ENCODE results near the gene RABGGTA. TPM values are rescaled to one million over a fixed set of nuclear protein-coding genes. Genes with fewer than 3 reads are reported as not detected.

The RABGGTA gene
- total RNA-seq, 2 donors from 2014 or later, result 28.2 to 44.7 TPM

DNA sequence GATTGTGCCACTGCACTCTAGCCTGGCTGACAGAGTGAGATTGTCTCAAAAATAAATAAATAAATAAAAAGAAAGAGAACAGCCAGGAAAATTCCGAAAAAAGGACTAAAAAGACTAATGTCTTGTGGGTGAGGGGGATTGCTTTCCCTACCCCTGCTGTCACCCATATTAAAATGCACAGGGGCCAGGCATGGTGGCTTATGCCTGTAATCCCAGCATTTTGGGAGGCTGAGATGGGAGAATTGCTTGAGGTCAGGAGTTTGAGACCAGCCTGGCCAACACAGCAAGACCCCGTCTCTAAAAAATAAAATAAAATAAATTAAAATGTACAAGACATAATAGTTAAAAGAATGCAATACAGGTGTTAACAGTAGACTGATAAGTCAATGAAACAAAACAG is 22.1 kb upstream of the RABGGTA start:
- H3K4me1 ChIP-seq (ENCODE audit: control insufficient read depth in 1 of 2, low read depth in 2 of 2), result peaks cover 0 to 1% of the 10 kb centered on the region in 2 donors
- TF ChIP-seq, protein P1, sequence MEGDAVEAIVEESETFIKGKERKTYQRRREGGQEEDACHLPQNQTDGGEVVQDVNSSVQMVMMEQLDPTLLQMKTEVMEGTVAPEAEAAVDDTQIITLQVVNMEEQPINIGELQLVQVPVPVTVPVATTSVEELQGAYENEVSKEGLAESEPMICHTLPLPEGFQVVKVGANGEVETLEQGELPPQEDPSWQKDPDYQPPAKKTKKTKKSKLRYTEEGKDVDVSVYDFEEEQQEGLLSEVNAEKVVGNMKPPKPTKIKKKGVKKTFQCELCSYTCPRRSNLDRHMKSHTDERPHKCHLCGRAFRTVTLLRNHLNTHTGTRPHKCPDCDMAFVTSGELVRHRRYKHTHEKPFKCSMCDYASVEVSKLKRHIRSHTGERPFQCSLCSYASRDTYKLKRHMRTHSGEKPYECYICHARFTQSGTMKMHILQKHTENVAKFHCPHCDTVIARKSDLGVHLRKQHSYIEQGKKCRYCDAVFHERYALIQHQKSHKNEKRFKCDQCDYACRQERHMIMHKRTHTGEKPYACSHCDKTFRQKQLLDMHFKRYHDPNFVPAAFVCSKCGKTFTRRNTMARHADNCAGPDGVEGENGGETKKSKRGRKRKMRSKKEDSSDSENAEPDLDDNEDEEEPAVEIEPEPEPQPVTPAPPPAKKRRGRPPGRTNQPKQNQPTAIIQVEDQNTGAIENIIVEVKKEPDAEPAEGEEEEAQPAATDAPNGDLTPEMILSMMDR (IDR thresholded peaks at IDR 0.05), result no peak
- H3K4me3 ChIP-seq, result no peak overlapping the region
- no peak for ATAC-seq (ENCODE audit: insufficient number of reproducible peaks, low FRiP score, low read depth)
- H3K36me3 ChIP-seq, result peaks cover 40% of the 10 kb centered on the region
- no peak for DNase-seq (ENCODE audit: low spot score)
- no peak overlapping the region for H3K27ac ChIP-seq
- no peaks in the 10 kb centered on the region for H3K27me3 ChIP-seq (replicated peaks; ENCODE audit: insufficient read depth)
- no peaks in the 10 kb centered on the region for H3K9me3 ChIP-seq

- DNase-seq (ENCODE audit: low spot score) (no peak), ATAC-seq (ENCODE audit: insufficient number of reproducible peaks, low FRiP score, low read depth) (no peak)
- H3K36me3 ChIP-seq, result peaks cover 40% of the 10 kb centered on the region
- H3K9me3 ChIP-seq, result no peaks in the 10 kb centered on the region
- H3K4me3 ChIP-seq, result no peak overlapping the region
- H3K4me1 ChIP-seq (ENCODE audit: control insufficient read depth in 1 of 2, low read depth in 2 of 2), result no peaks in the 10 kb centered on the region
- no peaks in the 10 kb centered on the region for H3K27me3 ChIP-seq (replicated peaks; ENCODE audit: insufficient read depth)
- TF ChIP-seq, protein P1 (IDR thresholded peaks at IDR 0.05), result no peak
- no peak overlapping the region for H3K27ac ChIP-seq
Measured at GRCh38 chr14:24292118-24292807, 20.9 kb upstream of the RABGGTA start.

GRCh38 chr14:24291446-24292117 is 20.2 kb upstream of the RABGGTA start:
- Histone ChIP-seq H3K36me3 (peaks cover 40% of the 10 kb centered on the region), H3K27ac (no peak overlapping the region), H3K4me1 (ENCODE audit: control insufficient read depth in 1 of 2, low read depth in 2 of 2) (no peaks in the 10 kb centered on the region), H3K27me3 (replicated peaks; ENCODE audit: insufficient read depth) (no peaks in the 10 kb centered on the region), H3K4me3 (no peak overlapping the region), H3K9me3 (no peaks in the 10 kb centered on the region)
- ATAC-seq (ENCODE audit: insufficient number of reproducible peaks, low FRiP score, low read depth), result no peak
- no peak for DNase-seq (ENCODE audit: low spot score)
- TF ChIP-seq, protein P1 (IDR thresholded peaks at IDR 0.05), result no peak

- no peak for DNase-seq (ENCODE audit: low spot score)
- Histone ChIP-seq H3K36me3 (peaks cover 35% of the 10 kb centered on the region), H3K27me3 (replicated peaks; ENCODE audit: insufficient read depth) (no peaks in the 10 kb centered on the region), H3K4me3 (no peak overlapping the region), H3K27ac (no peak overlapping the region), H3K4me1 (ENCODE audit: control insufficient read depth in 1 of 2, low read depth in 2 of 2) (no peaks in the 10 kb centered on the region), H3K9me3 (no peaks in the 10 kb centered on the region)
- ATAC-seq (ENCODE audit: insufficient number of reproducible peaks, low FRiP score, low read depth), result no peak
- TF ChIP-seq, protein P1 (IDR thresholded peaks at IDR 0.05), result no peak
Measured at GRCh38 chr14:24290746-24291145, 19.3 kb upstream of the RABGGTA start.

DNA sequence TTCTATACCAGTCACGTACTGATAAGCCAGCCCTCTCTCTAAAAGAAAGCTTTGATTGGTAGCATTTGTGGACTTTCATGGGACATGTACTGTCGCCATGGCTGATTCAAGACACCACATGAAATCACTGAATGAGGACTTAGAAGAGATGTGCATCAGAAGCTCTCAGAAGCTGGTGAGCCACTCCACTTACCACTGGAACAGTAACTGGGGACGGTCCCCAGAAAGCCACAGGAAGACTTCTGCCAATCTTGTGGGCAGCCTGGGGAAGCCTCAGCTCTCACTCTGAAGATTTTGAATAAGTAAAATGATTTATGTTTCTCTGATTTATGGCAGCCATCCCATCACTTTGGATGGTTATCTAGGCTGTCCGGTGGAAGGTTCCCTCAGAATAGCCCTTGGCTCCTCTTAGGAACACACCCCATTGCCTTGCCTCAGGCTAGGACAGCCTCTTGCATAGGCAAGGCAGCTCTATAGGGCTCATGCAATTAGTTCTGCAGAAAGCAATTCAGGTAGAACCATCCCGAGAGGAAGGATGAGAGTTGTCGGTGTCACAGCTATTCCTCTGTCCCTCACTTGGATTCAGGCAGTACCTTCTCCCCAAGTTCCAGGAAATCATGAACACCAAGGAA is 18.4 kb upstream of the RABGGTA start:
- ATAC-seq (ENCODE audit: insufficient number of reproducible peaks, low FRiP score, low read depth) (no peak), DNase-seq (ENCODE audit: low spot score) (no peak)
- H3K27me3 ChIP-seq (replicated peaks; ENCODE audit: insufficient read depth), result no peaks in the 10 kb centered on the region
- H3K4me1 ChIP-seq (ENCODE audit: control insufficient read depth in 1 of 2, low read depth in 2 of 2), result no peaks in the 10 kb centered on the region
- TF ChIP-seq, protein P1 (IDR thresholded peaks at IDR 0.05), result no peak
- no peak overlapping the region for H3K27ac ChIP-seq
- peaks cover 33% of the 10 kb centered on the region for H3K36me3 ChIP-seq
- no peak overlapping the region for H3K4me3 ChIP-seq
- H3K9me3 ChIP-seq, result no peaks in the 10 kb centered on the region

All from thoracic aorta (tissue), 2 donors.